WTC11 (cell line): ENCODE measurements around the gene ANO10.

Experiments used
- ATF1 ChIP-seq: sonication (generic); formaldehyde crosslinking; IDR thresholded peaks from 2 replicates; pipeline ENCODE4 v1.8.1; 2023; ENCODE audit warnings: mild to moderate bottlenecking, moderate library complexity, missing genetic modification reagents
- OVOL2 ChIP-seq: fragments of 250-450 bp; sonication (Bioruptor Pico); IDR thresholded peaks from 2 replicates; pipeline ENCODE4 v1.9.0; 2021; ENCODE audit warnings: mild to moderate bottlenecking, borderline replicate concordance
- SMAD3 ChIP-seq: sonication (generic); formaldehyde crosslinking; IDR thresholded peaks from 2 replicates; pipeline ENCODE4 v1.8.0; 2022; ENCODE audit warnings: missing genetic modification reagents, mild to moderate bottlenecking, borderline replicate concordance
- TEAD4 ChIP-seq: sonication (generic); formaldehyde crosslinking; IDR thresholded peaks from 2 replicates; pipeline ENCODE4 v1.8.0; 2022; ENCODE audit warnings: mild to moderate bottlenecking, missing genetic modification reagents
- ZNF121 ChIP-seq: sonication (generic); formaldehyde crosslinking; IDR thresholded peaks from 2 replicates; pipeline ENCODE4 v1.8.0; 2023; ENCODE audit warnings: missing genetic modification reagents
- ZNF317 ChIP-seq: sonication (generic); formaldehyde crosslinking; IDR thresholded peaks from 2 replicates; pipeline ENCODE4 v1.8.1; 2023; ENCODE audit warnings: low read depth, mild to moderate bottlenecking, moderate library complexity, missing genetic modification reagents, borderline replicate concordance
- TF ChIP-seq, protein P1 (sequence below): sonication (generic); formaldehyde crosslinking; IDR thresholded peaks from 2 replicates; pipeline ENCODE4 v1.8.1; 2022; ENCODE audit warnings: low read depth, missing genetic modification reagents, borderline replicate concordance
- TF ChIP-seq, protein P2 (sequence below): fragments of 200-600 bp; IDR thresholded peaks from 2 replicates; pipeline ENCODE4 v1.8.0; 2022; ENCODE audit warnings: antibody characterized with exemption

DNA sequence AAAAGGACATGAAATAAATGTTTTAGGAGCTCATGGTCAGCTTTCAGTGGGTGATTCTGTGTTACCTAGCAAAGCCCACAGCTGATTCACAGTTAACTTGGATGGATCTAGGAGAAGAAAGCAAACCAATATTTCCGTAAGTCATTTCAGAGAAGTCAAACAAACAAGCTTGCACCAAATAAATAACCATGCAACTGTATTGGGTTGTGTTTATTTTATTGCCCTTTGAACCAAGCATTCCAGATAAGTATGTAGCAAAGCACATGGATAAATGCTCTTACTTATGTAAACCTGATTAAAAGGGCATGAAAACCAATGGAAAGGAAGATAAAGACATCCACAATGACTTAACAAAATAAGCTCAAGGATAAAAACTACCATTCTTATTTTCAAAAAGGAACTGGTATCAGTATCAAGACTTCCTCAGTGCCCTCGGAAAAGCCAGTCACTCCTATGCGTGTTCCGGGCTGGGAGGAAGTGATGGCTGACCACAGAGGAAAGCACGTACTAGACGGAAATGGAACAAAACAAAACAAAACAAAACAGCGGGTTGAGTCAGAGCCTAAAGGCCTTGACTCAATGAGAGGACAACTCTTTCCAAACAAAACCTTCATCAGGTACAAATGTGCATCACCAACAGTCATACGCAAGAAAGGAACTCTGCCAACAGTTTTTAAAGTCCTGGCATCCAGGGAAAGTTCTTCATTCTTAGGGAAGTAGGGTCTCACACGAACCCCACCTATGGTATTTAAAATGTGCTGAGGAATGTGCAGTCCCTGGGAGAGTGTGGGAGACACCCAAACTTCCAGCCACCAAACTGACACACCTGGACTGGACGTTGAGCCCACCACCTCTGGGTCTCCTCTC lies 232.2 kb downstream of the ANO10 start:
- TF ChIP-seq, protein P1, sequence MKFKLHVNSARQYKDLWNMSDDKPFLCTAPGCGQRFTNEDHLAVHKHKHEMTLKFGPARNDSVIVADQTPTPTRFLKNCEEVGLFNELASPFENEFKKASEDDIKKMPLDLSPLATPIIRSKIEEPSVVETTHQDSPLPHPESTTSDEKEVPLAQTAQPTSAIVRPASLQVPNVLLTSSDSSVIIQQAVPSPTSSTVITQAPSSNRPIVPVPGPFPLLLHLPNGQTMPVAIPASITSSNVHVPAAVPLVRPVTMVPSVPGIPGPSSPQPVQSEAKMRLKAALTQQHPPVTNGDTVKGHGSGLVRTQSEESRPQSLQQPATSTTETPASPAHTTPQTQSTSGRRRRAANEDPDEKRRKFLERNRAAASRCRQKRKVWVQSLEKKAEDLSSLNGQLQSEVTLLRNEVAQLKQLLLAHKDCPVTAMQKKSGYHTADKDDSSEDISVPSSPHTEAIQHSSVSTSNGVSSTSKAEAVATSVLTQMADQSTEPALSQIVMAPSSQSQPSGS (CRISPR knock-in tag) = no peak
- TF ChIP-seq ZNF121 (CRISPR knock-in tag) = no peak
- TF ChIP-seq, protein P2, sequence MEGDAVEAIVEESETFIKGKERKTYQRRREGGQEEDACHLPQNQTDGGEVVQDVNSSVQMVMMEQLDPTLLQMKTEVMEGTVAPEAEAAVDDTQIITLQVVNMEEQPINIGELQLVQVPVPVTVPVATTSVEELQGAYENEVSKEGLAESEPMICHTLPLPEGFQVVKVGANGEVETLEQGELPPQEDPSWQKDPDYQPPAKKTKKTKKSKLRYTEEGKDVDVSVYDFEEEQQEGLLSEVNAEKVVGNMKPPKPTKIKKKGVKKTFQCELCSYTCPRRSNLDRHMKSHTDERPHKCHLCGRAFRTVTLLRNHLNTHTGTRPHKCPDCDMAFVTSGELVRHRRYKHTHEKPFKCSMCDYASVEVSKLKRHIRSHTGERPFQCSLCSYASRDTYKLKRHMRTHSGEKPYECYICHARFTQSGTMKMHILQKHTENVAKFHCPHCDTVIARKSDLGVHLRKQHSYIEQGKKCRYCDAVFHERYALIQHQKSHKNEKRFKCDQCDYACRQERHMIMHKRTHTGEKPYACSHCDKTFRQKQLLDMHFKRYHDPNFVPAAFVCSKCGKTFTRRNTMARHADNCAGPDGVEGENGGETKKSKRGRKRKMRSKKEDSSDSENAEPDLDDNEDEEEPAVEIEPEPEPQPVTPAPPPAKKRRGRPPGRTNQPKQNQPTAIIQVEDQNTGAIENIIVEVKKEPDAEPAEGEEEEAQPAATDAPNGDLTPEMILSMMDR = no peak
- TF ChIP-seq TEAD4 = no peak
- TF ChIP-seq ATF1 (CRISPR knock-in tag) = no peak
- no peak for TF ChIP-seq OVOL2 (CRISPR knock-in tag)
- TF ChIP-seq ZNF317 (CRISPR knock-in tag) = no peak
- no peak for TF ChIP-seq SMAD3 (CRISPR knock-in tag)
